GM12865 (cell line): ENCODE results near the gene GRK6.
"Not testable (repeated sequence)": the region's sequence is repeated elsewhere in the genome, so short reads cannot be mapped to it uniquely, and the experiment has no call there.

Experiments used
- DNase-seq: peaks from one replicate; pipeline ENCODE4 v3.0.0; 2010; ENCODE audit warnings: low read depth
- H3K4me3 ChIP-seq: 2 replicates; pipeline ENCODE4 v1.5.1; 2011; ENCODE audit warnings: mild to moderate bottlenecking, low read depth, low read length, control low read depth
- TF ChIP-seq, protein P1 (sequence below): IDR thresholded peaks from 2 replicates; pipeline ENCODE4 v1.5.1; 2011; ENCODE audit warnings: low read length, control low read depth, low read depth, inconsistent platforms; ENCODE audit not compliant: insufficient read depth; ENCODE audit errors: missing control alignments

Gene GRK6

DNA sequence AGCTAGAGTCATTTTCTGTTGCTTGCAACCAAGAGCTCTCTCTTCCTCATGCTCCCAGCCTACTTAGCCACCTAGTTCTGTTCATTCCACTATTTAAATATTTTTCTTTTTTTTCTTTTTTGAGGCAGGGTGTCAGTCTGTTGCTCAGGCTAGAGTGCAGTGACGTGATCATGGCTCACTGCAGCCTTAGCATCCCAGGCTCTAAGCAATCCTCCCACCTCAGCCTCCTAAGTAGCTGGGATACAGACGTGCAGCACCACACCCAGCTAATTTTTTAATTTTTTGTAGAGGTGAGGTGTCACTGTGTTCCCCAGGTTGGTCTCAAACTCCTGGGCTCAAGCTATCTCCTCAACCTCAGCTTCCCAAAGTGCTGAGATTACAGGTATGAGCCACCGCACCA is 12.0 kb upstream of the GRK6 start:
- no peak overlapping the region for H3K4me3 ChIP-seq
- no peak for DNase-seq
- TF ChIP-seq, protein P1, sequence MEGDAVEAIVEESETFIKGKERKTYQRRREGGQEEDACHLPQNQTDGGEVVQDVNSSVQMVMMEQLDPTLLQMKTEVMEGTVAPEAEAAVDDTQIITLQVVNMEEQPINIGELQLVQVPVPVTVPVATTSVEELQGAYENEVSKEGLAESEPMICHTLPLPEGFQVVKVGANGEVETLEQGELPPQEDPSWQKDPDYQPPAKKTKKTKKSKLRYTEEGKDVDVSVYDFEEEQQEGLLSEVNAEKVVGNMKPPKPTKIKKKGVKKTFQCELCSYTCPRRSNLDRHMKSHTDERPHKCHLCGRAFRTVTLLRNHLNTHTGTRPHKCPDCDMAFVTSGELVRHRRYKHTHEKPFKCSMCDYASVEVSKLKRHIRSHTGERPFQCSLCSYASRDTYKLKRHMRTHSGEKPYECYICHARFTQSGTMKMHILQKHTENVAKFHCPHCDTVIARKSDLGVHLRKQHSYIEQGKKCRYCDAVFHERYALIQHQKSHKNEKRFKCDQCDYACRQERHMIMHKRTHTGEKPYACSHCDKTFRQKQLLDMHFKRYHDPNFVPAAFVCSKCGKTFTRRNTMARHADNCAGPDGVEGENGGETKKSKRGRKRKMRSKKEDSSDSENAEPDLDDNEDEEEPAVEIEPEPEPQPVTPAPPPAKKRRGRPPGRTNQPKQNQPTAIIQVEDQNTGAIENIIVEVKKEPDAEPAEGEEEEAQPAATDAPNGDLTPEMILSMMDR = no peak

DNA sequence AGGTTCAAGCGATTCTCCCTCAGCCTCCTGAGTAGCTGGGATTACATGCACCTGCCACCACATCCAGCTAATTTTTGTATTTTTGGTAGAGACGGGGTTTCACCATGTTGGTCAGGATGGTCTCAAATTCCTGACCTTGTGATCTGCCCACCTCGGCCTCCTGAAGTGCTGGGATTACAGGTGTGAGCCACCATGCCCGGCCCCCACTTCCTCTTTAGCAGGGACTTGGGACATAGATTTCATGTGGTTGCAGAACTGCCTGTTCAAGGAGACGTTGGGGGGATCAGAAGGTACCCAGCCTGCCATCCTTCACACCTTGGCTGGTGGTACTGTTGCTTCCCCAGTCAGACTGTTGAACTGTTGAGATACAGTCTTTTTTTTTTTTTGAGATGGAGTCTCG is 9.4 kb upstream of the GRK6 start:
- H3K4me3 ChIP-seq, DNase-seq: not testable (repeated sequence)

DNA sequence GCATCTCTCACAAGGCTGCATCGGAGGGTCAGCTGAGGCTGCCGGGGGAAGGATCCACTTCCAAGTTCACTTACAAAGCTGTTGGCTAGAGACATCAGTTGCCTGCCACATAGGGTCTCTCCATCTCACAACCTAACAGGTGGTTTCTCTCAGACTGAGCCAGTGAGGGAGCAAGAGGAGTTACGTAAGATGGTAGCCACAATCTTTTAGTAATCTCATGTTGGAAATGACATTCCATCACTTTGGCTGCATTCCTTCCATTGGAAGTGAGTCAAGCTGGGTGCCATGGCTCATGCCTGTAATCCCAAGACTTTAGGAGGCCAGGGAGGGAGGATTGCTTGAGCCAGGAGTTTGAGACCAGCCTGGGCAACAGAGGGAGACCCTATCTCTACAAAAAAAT is 7.4 kb upstream of the GRK6 start:
- no peak for DNase-seq
- TF ChIP-seq, protein P1 = no peak

DNA sequence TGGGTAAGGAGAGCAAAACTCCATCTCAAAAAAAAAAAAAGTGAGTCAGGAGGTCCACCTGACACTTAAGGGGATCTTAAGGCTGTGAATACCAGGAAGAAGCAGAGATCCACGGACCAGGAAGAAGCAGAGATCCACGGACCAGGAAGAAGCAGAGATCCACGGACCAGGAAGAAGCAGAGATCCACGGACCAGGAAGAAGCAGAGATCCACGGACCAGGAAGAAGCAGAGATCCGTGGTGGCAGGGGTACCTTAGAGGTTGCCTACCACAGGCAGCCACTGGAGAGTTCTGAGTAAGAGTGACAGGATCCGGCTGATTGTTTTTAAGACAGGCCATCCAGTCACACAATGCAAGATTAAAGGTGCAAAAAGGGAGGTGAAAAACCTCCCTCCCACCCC is 6.0 kb upstream of the GRK6 start:
- not testable (repeated sequence) for H3K4me3 ChIP-seq, DNase-seq

More for the DNA sequence above, 7.4 kb upstream of the GRK6 start:
- no peak overlapping the region for H3K4me3 ChIP-seq

DNA sequence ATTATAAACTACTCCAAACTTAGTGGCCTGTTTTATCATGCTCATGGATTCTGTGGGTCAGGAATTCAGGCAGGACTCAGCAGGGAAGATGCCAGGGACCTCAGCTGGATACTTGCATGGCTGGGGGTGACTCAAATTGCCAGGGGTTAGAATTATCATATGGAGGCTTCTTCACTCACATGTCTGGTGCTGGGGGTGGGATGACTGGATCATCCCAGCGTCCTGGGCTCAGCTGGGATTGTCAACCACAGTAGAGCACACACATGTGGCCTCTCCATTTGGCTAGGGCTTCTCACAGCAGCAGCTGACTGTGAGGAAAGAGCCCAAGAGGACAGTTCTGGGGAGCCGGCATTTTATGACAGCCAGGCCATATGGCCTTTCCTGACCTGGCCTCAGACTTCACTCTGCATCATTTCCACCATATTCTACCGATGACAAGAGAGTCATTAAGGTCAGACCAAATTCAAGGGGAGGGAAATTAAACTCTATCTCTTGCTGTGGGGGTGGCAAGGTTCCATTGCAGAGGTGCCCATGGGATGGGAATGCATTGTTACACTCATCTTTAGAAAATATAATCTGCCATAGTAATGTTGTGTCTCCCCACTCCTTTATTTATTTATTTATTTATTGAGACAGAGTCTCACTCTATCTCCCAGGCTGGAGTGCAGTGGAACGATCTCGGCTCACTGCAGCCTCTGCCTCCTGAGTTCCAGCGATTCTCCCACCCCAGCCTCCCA is 5.2 kb upstream of the GRK6 start:
- TF ChIP-seq, protein P1 = no peak
- DNase-seq = no peak
- H3K4me3 ChIP-seq = no peak overlapping the region

DNA sequence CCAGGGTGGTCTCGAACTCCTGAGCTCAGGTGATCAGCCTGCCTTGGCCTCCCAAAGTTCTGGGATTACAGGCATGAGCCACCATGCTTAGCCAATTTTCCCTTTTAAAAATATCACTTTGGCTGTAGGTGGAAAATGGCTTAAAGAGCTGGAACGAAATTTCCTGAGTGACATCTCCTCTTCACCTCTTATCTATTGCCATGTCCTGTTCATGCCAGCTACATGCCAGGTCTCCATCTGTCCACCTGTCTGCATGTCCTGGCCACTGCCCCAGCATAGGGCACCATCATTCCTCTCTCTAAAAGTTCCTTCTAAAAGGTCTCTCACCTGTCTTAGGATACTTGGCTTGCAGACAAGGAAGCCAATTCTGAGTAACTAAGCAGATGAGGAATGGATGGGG is 2.8 kb upstream of the GRK6 start:
- DNase-seq = no peak
- TF ChIP-seq, protein P1 = no peak
- H3K4me3 ChIP-seq = no peak overlapping the region

DNA sequence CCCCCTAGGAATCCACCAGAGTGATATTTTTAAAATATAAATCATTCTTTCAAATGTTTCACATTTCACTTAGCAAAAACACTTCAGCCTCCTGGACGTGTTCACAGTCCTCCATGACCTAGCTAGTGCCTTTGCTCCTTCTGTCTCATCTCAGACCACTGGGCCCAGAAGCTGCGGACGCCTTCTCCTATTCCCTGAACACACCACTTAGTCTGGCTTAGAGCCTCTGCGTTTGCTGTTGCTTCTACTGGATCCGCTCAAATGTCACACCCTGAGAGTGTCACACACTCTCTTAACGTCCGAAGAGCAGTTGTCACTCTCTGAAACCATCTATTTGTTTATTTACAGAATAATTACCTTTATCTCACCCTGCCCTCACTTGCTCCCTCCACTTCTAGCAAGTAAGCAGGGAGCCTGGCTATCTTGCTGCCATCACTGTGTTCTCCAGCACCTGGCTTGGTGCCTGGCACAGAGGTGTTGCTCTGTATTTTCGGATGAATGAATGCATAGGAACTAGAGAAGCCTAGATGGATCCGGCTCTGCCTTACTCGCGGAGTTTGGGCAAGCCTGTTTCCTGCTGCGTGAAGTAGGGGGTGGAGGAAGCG is 1.2 kb upstream of the GRK6 start:
- peak overlapping the region; percentile 60 for H3K4me3 ChIP-seq
- DNase-seq = no peak
- TF ChIP-seq, protein P1 = no peak

DNA sequence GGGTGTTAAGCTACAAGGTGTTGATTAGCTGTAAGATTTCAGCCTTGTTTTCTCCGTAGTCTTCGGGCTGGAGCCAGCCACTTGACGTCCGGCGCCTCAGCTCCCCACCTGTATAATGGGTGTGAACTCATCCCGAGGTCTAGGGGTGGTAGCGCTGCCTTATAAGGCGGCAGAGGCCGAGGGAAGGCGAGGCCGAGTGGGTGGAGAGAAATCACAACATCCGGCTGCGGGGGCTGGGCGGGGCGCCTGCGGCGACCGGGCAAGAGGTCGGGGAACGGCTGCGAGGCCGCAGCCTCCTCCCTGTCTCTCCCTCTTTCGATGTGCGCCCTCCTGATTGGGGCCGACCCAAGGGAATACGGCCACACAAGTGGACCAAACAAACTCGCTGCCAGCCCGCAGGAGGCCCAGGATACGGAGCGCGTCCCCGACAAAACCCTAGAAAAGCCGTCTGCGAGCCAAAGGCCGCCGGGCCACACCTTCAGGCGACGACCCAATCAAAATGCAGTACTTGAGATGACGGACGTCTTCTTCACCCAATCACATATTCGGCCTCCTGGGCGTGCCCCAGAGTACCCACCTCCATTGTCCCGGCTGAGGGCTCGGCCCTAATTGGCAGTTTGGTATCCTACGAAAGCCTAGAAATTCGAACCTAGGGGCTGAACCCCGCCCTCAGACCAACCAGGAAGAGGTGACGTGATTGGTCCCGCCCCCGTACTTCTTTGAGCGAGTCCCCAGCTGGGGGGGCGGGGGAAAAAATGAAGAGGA is 493 bp upstream of the GRK6 start:
- TF ChIP-seq, protein P1 = no peak
- peak overlapping the region; percentile 60 for H3K4me3 ChIP-seq
- peak; percentile 100 for DNase-seq
